H1 (cell line): ENCODE results near the gene HNF4A. TPM values are rescaled to one million over a fixed set of nuclear protein-coding genes. Genes with fewer than 3 reads are reported as not detected.

ENCODE experiments used
- CHD7 ChIP-seq: fragments of 300-600 bp; sonication (generic); IDR thresholded peaks from 2 replicates; pipeline ENCODE4 v1.7.1; 2012; ENCODE audit warnings: low read length, moderate library complexity, mild to moderate bottlenecking, inconsistent platforms; ENCODE audit not compliant: insufficient replicate concordance
- E2F6 ChIP-seq: IDR thresholded peaks from 2 replicates; pipeline ENCODE4 v1.6.1; 2012; ENCODE audit warnings: inconsistent platforms
- EZH2 ChIP-seq: fragments of 200-600 bp; sonication (generic); IDR thresholded peaks from 2 replicates; pipeline ENCODE4 v1.7.1; 2012; ENCODE audit warnings: low read depth, mild to moderate bottlenecking, moderate library complexity, low read length, inconsistent platforms; ENCODE audit not compliant: severe bottlenecking
- NANOG ChIP-seq: IDR thresholded peaks from 2 replicates; pipeline ENCODE4 v1.6.1; 2011; ENCODE audit warnings: low read length, low read depth, mild to moderate bottlenecking, inconsistent platforms; ENCODE audit not compliant: insufficient read depth, poor library complexity, severe bottlenecking
- POLR2A ChIP-seq, 2 experiments: IDR thresholded peaks; 1 replicate in 1 of 2; 2 replicates in 1 of 2; pipeline ENCODE4 v1.6.1; 2011; ENCODE audit warnings: low read depth in 2 of 2, low read length in 2 of 2, mild to moderate bottlenecking in 2 of 2; ENCODE audit errors: control extremely low read depth in 1 of 2
- SIX5 ChIP-seq: IDR thresholded peaks from 2 replicates; pipeline ENCODE4 v1.6.1; 2011; ENCODE audit warnings: mild to moderate bottlenecking, low read depth, low read length
- SRF ChIP-seq: IDR thresholded peaks from 2 replicates; pipeline ENCODE4 v1.6.1; 2011; ENCODE audit warnings: mild to moderate bottlenecking, low read depth, low read length, moderate library complexity
- TAF7 ChIP-seq: optimal IDR thresholded peaks from 2 replicates; pipeline ENCODE3; 2011; ENCODE audit warnings: low read depth, mild to moderate bottlenecking, inconsistent platforms, low read length, moderate library complexity, borderline replicate concordance
- polyA plus RNA-seq, 7 experiments: library from polyadenylated mRNA; depleted of rRNA in 3 of 7; stranded (reverse) in 5 of 7; unstranded in 2 of 7; fragments of >200 nt in 5 of 7; fragments of 200-250 nt in 2 of 7; gene quantifications; 1 replicate in 5 of 7; 2 replicates in 1 of 7; 4 replicates in 1 of 7; pipeline versions ENCODE4 v1.2.1 to v1.2.3, GENCODE V29; 2011 to 2013; ENCODE audit warnings: missing spikeins in 2 of 7, mixed read lengths in 2 of 7
- total RNA-seq: library from RNA; stranded (reverse); fragmentation: NEBNext Ultra II Directional; extraction: Animal tissue kit (Norgen Biotek cat#: 25700); gene quantifications from 2 replicates; pipeline ENCODE4 v1.2.1, GENCODE V29; 2021

The HNF4A gene
- total and polyA plus RNA-seq, 2 of the 8 experiments (the other 6 are each of a cell fraction or from before 2014, with no cell fraction given) = 0.03 TPM; not detected in 1

- no peak for TF ChIP-seq CHD7
- TF ChIP-seq E2F6 = no peak
- no peak for TF ChIP-seq SRF
- TF ChIP-seq TAF7 = no peak
- no peak for TF ChIP-seq EZH2
- no peak for TF ChIP-seq POLR2A (IDR thresholded peaks at IDR 0.05; ENCODE audit: control extremely low read depth in 1 of 2, low read depth in 2 of 2, low read length in 2 of 2)
- TF ChIP-seq SIX5 = no peak
- no peak for TF ChIP-seq NANOG
Measured at GRCh38 chr20:44409132-44409600, 53.7 kb downstream of the HNF4A start (continued).
